ENCODE results near the gene MAPKAPK3. TPM values are rescaled to one million over a fixed set of nuclear protein-coding genes. Genes with fewer than 3 reads are reported as not detected.

The MAPKAPK3 gene
- total RNA-seq, 1 donor from 2014 or later: 178 TPM

GRCh38 chr3:50607271-50608091 is 9.5 kb upstream of the MAPKAPK3 start:
- intact Hi-C loops (cut with micrococcal nuclease): no loop called here

- intact Hi-C loops (cut with micrococcal nuclease): no loop called here
Measured at GRCh38 chr3:50608278-50608677, 8.7 kb upstream of the MAPKAPK3 start.

GRCh38 chr3:50609071-50609762 is 7.7 kb upstream of the MAPKAPK3 start:
- intact Hi-C loops (cut with micrococcal nuclease): no loop called here

DNA sequence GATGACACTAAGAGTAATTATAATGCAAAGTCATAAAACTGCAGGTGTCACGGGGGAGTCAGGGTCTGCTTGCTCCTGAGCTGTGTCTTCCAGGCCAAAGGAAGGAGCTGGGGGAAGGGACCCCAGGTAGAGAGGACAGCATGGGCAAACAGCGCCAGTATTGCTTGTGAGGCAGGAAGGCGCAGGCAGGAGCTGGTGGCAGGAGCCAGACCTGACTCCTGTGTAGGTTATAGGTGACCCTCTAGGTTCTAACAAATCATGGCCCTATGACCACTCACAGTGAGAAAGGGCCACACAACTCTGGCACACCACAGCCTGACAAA is 7.2 kb upstream of the MAPKAPK3 start:
- intact Hi-C loops (cut with micrococcal nuclease): loop anchor here (2.0 to 10.0 kb wide), 5 partner anchors 311 to 1665 kb away; partner anchors contain the start of genes GNAI2, HYAL3, NAA80 and PARP3

DNA sequence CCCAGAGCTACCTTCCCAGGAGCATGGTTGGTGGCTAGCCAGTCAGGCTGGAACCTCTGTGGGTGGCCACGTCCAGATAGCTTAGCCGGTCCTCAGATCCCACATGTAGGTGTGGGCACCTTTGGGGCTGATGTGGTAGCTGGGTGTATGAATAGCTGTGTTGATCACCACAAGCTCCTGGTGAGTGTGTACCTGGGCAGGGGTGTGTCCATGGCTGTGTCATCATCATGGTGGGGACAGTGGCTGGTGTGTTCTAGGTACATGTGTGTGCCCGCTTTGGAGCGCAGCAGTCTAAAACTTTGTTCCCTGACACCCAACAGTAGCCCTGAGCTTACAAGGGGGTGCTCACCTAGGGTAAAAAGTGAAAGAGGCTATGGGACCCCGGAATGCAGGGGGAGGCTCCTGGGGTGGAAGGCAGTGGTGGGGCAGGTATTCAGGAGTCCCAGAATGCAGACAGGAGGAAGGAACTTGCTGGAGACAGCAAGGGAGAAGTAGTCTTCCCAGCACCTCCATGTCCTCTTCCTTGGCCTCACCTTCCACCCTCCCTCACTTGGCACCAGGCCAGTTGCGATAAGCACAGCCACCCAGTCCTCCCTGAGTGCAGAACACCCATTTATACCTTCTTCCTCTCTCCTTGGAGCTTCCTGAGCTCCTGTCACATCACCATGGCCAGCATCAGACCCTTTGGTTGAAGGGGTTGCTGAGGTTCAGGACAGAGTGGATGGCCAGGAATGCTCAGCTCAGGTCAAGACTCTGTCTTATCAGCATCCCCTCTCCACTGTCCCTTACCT is 6.6 kb upstream of the MAPKAPK3 start:
- intact Hi-C loops (cut with micrococcal nuclease): loop anchor here (2.0 to 10.0 kb wide), 5 partner anchors 312 to 1664 kb away; partner anchors contain the start of genes GNAI2, HYAL3, NAA80 and PARP3

DNA sequence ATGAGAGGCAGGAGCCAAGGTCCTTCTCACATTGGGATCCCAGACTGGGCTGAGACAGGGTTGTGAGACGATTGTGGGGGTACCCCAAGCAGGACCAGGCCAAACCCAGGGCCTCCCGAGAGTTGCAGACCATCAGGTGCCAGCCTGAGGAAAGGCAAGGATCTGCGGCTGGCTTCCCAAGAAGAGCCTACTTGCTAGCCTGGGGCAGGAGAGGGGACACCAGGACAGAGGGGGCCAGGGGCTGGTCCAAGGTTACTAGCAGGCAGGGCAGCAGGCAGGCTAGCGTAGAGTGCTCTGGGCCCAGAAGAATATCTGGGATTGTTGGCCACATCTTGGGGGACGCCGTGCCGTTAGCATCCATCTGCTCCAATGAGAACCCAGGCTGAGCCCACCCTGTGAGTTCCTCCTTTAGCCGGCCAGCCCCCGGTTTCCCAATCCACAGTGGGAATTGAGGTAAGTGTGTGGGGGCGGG is 5.9 kb upstream of the MAPKAPK3 start:
- intact Hi-C loops (cut with micrococcal nuclease): loop anchor here (1.0 to 10.0 kb wide), 6 partner anchors 10 to 1664 kb away; partner anchors contain the start of genes GNAI2, HYAL3, NAA80 and PARP3

GRCh38 chr3:50611464-50612233 is 5.3 kb upstream of the MAPKAPK3 start, which contains the start of gene CISH:
CISH (minus strand) TSS chr3:50611774; CDS start chr3:50611650, 124 bp downstream.
- intact Hi-C loops (cut with micrococcal nuclease): loop anchor here (1.0 to 10.0 kb wide), 9 partner anchors 10 to 1663 kb away; partner anchors contain the start of genes GNAI2, HYAL3, MANF and NAA80

GRCh38 chr3:50612234-50612882 is 4.6 kb upstream of the MAPKAPK3 start:
- intact Hi-C loops (cut with micrococcal nuclease): loop anchor here (1.0 to 10.0 kb wide), 6 partner anchors 21 to 1662 kb away; partner anchors contain the start of genes MANF, PARP3, POC1A and RRP9

GRCh38 chr3:50612970-50613846 is 3.7 kb upstream of the MAPKAPK3 start:
- intact Hi-C loops (cut with micrococcal nuclease): loop anchor here (1.0 to 10.0 kb wide), 6 partner anchors 22 to 1662 kb away; partner anchors contain the start of genes MANF, PARP3, POC1A and RRP9

DNA sequence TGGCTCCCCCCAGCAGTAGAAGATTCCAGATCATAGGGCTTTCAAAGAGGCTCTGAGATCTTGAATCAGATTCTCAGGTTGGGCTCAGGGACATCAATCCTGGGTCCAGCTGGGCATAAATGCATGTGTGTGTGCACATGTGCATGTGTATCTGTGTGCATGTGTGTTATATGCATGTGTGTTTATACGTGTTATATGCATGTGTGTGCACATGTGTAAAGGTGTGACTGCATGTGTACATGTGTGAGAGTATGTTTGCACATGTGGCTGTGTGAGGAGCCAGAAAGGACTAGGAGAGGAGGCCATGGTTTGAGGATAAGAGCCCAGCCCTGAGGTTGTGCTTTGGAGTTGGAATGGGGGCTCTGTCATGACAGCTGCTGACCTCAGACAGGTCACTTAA is 1.8 kb upstream of the MAPKAPK3 start:
- intact Hi-C loops (cut with micrococcal nuclease): loop anchor here (5.0 to 10.0 kb wide), 4 partner anchors 337 to 1660 kb away; partner anchors contain the start of genes PARP3, POC1A, RRP9 and WDR82

DNA sequence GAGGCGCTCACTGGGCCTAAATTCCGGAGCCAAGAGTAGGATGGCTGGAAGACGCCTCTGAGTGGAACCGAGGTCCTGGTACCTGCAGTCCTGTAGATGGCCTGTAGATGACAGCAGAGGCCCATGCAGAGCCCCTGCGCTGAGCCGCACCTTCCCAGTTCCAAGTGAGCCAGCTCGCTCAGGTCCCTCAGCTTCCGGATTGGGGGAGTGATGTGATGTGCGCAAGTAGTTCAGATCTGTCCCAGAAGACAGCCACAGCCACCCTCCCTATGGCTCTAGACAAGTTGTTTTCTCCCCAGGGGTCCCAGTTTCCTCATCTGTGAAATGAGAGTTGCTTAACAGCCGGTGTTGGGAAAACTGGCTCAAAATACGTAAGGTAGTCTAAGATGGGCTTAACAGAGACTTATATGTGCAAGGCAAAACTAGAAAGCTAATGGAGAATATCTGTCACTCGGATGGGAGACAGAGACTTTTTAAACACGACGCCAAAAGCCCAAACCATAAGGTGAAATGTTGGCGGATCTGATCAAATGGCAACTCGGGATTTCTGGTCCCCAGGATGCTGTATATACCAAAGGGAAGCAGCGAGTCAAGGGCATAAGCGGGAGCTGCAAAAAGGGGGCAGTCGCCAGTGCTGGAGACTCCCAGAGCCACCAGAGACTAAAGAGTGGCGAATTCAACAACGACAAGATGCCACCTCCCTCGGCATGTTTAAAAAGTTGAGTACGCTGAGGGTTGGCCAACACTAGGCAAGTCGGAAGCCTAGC is 765 bp upstream of the MAPKAPK3 start:
- intact Hi-C loops (cut with micrococcal nuclease): loop anchor here (1.0 to 10.0 kb wide), 18 partner anchors 36 to 1659 kb away; partner anchors contain the start of genes CYB561D2, MANF, NPRL2 and PARP3

DNA sequence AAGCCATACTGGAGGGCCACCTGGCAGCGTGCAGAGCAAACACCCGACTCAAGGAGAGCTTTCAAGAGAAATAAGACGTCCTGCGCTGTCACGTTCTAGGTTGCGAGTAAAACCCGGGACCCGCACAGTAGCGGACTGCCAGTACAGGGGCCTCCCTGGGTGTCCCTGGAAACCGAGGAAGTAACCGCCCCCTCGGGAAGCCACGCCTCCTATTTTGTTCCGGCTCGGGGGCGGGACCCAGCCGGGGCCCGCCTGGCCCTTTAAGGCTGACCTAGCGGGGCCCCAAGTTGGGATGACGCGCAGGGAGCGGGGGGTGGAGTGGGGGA is 218 bp upstream of the MAPKAPK3 start:
- intact Hi-C loops (cut with micrococcal nuclease): loop anchor here (1.0 to 10.0 kb wide), 18 partner anchors 36 to 1658 kb away; partner anchors contain the start of genes CYB561D2, MANF, NPRL2 and PARP3

- intact Hi-C loops (cut with micrococcal nuclease): loop anchor here (2.0 to 10.0 kb wide), 8 partner anchors 167 to 1657 kb away; partner anchors contain the start of genes PARP3, POC1A, RRP9 and TMEM115
Measured at GRCh38 chr3:50617911-50618481, 1.0 kb downstream of the MAPKAPK3 start.

GRCh38 chr3:50620420-50620819 is 3.5 kb downstream of the MAPKAPK3 start:
- intact Hi-C loops (cut with micrococcal nuclease): no loop called here

- intact Hi-C loops (cut with micrococcal nuclease): no loop called here
Measured at GRCh38 chr3:50620820-50621219, 3.9 kb downstream of the MAPKAPK3 start.

GRCh38 chr3:50622881-50623280 is 5.9 kb downstream of the MAPKAPK3 start:
- intact Hi-C loops (cut with micrococcal nuclease): no loop called here

- intact Hi-C loops (cut with micrococcal nuclease): loop anchor here (2.0 kb wide), 1 partner anchor 403 kb away; no protein-coding TSS in a partner anchor
Measured at GRCh38 chr3:50623840-50624474, 7.0 kb downstream of the MAPKAPK3 start.
